ENCODE results near the gene VPS4B. TPM values are rescaled to one million over a fixed set of nuclear protein-coding genes. Genes with fewer than 3 reads are reported as not detected.

VPS4B gene
- 40.7 and 51.4 TPM in 2 replicates for total RNA-seq

GRCh38 chr18:63422087-63422863 is at the start of gene VPS4B:
Gene VPS4B, minus strand, starts transcription at chr18:63422476. Its CDS starts 217 bp downstream, at chr18:63422259.

GRCh38 chr18:63367053-63367953 is 55.0 kb downstream of the VPS4B start, which contains the start of gene KDSR:
Gene KDSR, minus strand, starts transcription at chr18:63367206. Its CDS starts 88 bp downstream, at chr18:63367118.

Other genes with a start within 250 kb of the VPS4B start
- gene BCL2, start 102.7 kb downstream of the VPS4B start, total RNA-seq, result 0.89 and 1.3 TPM in 2 replicates
- gene KDSR, start 55.3 kb downstream of the VPS4B start, total RNA-seq, result 33.0 and 43.6 TPM in 2 replicates
- gene SERPINB5, start 54.5 kb upstream of the VPS4B start, total RNA-seq, result not detected in 2 replicates
- gene SERPINB12, start 119.9 kb upstream of the VPS4B start, total RNA-seq, result not detected in 2 replicates
- gene SERPINB13, start 164.9 kb upstream of the VPS4B start, total RNA-seq, result not detected in 2 replicates
- gene SERPINB4, start 221.8 kb upstream of the VPS4B start, total RNA-seq, result 0.09 TPM in 1 of 2 replicates, not detected in the other
- not detected in 2 replicates for gene SERPINB3, start 239.4 kb upstream of the VPS4B start, total RNA-seq

All from smooth muscle cell of the umbilical artery (primary cell).